ENCODE results near the gene SALL2. TPM values are rescaled to one million over a fixed set of nuclear protein-coding genes. Genes with fewer than 3 reads are reported as not detected.

The SALL2 gene
- polyA plus RNA-seq, 1 of the 3 experiments (the other 2 are of a cell fraction), result 9.1 TPM

DNA sequence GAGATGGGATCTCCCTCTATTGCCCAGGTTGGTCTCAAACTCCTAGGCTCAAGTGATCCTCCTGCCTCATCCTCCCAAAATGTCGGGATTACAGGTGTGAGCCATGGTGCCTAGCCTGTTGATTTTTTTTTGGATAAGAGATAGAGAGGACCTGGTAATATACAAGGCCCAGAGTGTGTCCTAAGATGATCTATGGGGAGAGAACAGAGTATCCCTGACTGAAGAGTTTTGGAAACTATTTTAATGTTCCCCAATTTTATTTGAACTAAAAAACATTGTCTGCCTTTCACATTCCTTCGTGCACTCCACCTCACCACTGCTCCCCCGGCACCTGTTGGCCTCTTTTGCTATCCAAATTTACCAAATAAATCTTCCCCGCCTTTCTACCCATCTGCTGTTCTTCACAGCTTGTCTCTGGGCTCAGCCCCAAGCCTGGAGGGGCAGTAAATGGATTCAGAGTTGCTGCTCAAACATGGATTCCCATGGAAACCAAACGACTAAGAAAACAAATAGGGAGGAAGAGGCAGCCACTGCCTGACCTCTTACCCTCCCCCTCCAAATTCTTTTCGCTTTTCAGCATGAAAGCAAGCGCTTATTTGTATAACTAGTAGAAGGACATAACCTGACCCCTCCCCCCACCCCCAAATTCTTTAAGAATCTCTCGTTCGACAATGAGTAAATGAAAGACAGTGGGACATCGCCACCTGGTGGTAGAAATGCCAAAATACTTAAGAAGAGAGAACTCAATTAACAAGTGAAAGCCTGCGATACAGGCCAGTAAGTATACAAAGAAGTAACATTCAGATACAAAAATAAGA, 31.1 kb upstream of the SALL2 start (continued):
- TF ChIP-seq, protein P1, sequence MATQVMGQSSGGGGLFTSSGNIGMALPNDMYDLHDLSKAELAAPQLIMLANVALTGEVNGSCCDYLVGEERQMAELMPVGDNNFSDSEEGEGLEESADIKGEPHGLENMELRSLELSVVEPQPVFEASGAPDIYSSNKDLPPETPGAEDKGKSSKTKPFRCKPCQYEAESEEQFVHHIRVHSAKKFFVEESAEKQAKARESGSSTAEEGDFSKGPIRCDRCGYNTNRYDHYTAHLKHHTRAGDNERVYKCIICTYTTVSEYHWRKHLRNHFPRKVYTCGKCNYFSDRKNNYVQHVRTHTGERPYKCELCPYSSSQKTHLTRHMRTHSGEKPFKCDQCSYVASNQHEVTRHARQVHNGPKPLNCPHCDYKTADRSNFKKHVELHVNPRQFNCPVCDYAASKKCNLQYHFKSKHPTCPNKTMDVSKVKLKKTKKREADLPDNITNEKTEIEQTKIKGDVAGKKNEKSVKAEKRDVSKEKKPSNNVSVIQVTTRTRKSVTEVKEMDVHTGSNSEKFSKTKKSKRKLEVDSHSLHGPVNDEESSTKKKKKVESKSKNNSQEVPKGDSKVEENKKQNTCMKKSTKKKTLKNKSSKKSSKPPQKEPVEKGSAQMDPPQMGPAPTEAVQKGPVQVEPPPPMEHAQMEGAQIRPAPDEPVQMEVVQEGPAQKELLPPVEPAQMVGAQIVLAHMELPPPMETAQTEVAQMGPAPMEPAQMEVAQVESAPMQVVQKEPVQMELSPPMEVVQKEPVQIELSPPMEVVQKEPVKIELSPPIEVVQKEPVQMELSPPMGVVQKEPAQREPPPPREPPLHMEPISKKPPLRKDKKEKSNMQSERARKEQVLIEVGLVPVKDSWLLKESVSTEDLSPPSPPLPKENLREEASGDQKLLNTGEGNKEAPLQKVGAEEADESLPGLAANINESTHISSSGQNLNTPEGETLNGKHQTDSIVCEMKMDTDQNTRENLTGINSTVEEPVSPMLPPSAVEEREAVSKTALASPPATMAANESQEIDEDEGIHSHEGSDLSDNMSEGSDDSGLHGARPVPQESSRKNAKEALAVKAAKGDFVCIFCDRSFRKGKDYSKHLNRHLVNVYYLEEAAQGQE (IDR thresholded peaks at IDR 0.05; ENCODE audit: low read depth, low read length), result no peak
- peak; percentile 17; the same call in 1 of the 2 replicates for TF ChIP-seq TCF12 (IDR thresholded peaks at IDR 0.05)

DNA sequence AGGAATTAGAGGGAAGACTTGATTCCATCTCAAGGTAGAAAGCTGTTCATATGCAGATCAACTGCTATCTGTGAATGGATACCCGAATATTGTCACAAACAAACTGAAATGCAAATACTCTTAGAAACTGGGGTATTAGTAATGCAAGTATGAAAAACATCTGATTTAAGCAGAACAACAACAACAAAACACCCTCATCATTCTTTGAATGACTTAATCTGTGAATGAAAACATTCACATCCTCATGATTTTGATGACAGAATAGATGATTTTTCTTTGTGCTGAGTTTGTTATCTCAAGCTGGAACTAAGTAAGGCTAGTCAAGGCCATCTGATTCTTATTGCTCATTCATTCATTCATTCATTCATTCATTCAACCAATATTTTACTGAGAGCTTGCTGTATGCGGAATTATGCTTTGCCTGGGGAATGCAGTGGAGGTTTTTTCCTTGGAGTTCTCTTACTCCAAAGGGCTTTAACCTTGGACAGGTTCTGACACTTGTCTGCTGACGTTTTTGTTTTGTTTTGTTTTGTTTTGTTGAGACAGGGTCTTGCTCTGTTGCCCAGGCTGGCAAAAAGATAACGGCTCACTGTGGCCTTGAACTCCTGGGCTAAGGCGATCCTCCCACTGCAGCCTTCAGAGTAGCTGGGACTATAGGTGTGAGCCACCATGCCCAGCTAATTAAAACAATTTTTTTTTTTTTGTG, 30.4 kb upstream of the SALL2 start:
- CTCF ChIA-PET, result interaction anchor here (0.6 to 2.9 kb wide), 22 partner anchors 10 to 452 kb away, joined by 3 to 27 read pairs (median 3); partner anchors contain the start of genes METTL3 and SALL2
- no peak overlapping the region for H3K9ac ChIP-seq
- H3F3A ChIP-seq (replicated peaks; ENCODE audit: insufficient read depth), result no peaks in the 10 kb centered on the region
- H3K79me2 ChIP-seq (ENCODE audit: insufficient read depth), result no peaks in the 10 kb centered on the region
- H4K20me1 ChIP-seq (ENCODE audit: insufficient read depth), result no peaks in the 10 kb centered on the region
- no peaks in the 10 kb centered on the region for H3K27me3 ChIP-seq (ENCODE audit: insufficient read depth)
- no peaks in the 10 kb centered on the region; a peak in 1 of 4 replicates for H3K4me1 ChIP-seq (ENCODE audit: control insufficient read depth in 1 of 2, insufficient read depth in 2 of 2, low read depth in 1 of 2, low read length in 1 of 2)
- no peak overlapping the region for H3K4me3 ChIP-seq (ENCODE audit: low read depth in 2 of 2, low read length in 1 of 2)
- no peaks in the 10 kb centered on the region for H3K9me3 ChIP-seq
- 66% methylated on average over 5 of the region's 5 CpGs for WGBS (ENCODE audit: low lambda C conversion rate)
- no peak overlapping the region for H2AFZ ChIP-seq (ENCODE audit: low read depth)
- H3K9me2 ChIP-seq, result no peaks in the 10 kb centered on the region
- POLR2A ChIA-PET, result no interaction called here
- no peak for DNase-seq
- H3K36me3 ChIP-seq (replicated peaks in 1 of 2; ENCODE audit: control insufficient read depth in 1 of 2, insufficient read depth in 2 of 2, low read length in 1 of 2), result no peaks in the 10 kb centered on the region
- no peak overlapping the region for H3K4me2 ChIP-seq
- no peak overlapping the region for H3K27ac ChIP-seq (ENCODE audit: low read depth in 2 of 2, low read length in 1 of 2)
- TF ChIP-seq RCOR1 (IDR thresholded peaks at IDR 0.05; ENCODE audit: low read length), result no peak
- TF ChIP-seq TEAD4 (IDR thresholded peaks at IDR 0.05; ENCODE audit: borderline replicate concordance, insufficient read depth), result no peak
- TF ChIP-seq PBX3 (IDR thresholded peaks at IDR 0.05), result no peak
- no peak for TF ChIP-seq CHD2 (IDR thresholded peaks at IDR 0.05; ENCODE audit: low read length, partially characterized antibody)
- TF ChIP-seq POLR2AphosphoS5 (IDR thresholded peaks at IDR 0.05; ENCODE audit: low read depth, low read length), result no peak
- TF ChIP-seq SMC3 (IDR thresholded peaks at IDR 0.05; ENCODE audit: low read depth, low read length), result no peak
- TF ChIP-seq, protein P2, sequence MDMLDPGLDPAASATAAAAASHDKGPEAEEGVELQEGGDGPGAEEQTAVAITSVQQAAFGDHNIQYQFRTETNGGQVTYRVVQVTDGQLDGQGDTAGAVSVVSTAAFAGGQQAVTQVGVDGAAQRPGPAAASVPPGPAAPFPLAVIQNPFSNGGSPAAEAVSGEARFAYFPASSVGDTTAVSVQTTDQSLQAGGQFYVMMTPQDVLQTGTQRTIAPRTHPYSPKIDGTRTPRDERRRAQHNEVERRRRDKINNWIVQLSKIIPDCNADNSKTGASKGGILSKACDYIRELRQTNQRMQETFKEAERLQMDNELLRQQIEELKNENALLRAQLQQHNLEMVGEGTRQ (IDR thresholded peaks at IDR 0.05; ENCODE audit: borderline replicate concordance, low read depth, low read length), result no peak
- TF ChIP-seq SIN3A (IDR thresholded peaks at IDR 0.05; ENCODE audit: borderline replicate concordance, low read depth, low read length), result no peak
- no peak for TF ChIP-seq MEF2A (IDR thresholded peaks at IDR 0.05; ENCODE audit: borderline replicate concordance, low read depth)
- TF ChIP-seq FOXM1 (IDR thresholded peaks at IDR 0.05; ENCODE audit: low read depth), result no peak
- TF ChIP-seq CTCF (IDR thresholded peaks at IDR 0.05), result no peak
- TF ChIP-seq, protein P3, sequence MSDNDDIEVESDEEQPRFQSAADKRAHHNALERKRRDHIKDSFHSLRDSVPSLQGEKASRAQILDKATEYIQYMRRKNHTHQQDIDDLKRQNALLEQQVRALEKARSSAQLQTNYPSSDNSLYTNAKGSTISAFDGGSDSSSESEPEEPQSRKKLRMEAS (IDR thresholded peaks at IDR 0.05; ENCODE audit: low read depth), result no peak
- no peak for TF ChIP-seq ELF1 (IDR thresholded peaks at IDR 0.05)
- no peak for TF ChIP-seq FOSL2 (IDR thresholded peaks at IDR 0.05; ENCODE audit: borderline replicate concordance, low read depth)
- TF ChIP-seq TCF12 (IDR thresholded peaks at IDR 0.05), result no peak
- TF ChIP-seq, protein P4, sequence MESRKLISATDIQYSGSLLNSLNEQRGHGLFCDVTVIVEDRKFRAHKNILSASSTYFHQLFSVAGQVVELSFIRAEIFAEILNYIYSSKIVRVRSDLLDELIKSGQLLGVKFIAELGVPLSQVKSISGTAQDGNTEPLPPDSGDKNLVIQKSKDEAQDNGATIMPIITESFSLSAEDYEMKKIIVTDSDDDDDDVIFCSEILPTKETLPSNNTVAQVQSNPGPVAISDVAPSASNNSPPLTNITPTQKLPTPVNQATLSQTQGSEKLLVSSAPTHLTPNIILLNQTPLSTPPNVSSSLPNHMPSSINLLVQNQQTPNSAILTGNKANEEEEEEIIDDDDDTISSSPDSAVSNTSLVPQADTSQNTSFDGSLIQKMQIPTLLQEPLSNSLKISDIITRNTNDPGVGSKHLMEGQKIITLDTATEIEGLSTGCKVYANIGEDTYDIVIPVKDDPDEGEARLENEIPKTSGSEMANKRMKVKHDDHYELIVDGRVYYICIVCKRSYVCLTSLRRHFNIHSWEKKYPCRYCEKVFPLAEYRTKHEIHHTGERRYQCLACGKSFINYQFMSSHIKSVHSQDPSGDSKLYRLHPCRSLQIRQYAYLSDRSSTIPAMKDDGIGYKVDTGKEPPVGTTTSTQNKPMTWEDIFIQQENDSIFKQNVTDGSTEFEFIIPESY (IDR thresholded peaks at IDR 0.05; ENCODE audit: borderline replicate concordance, low read depth), result no peak

Measured in SK-N-SH (cell line).